ENCODE data around the gene PKD1. TPM values are rescaled to one million over a fixed set of nuclear protein-coding genes. Genes with fewer than 3 reads are reported as not detected.

The PKD1 gene
- total and polyA plus RNA-seq, 2 of the 13 experiments (the other 11 are each of a cell fraction or from before 2014, with no cell fraction given), result 22.1 to 23.0 TPM

- TF ChIP-seq FOXP4 (CRISPR knock-in tag; IDR thresholded peaks at IDR 0.05), result peak; percentile 83
- TF ChIP-seq CHCHD3 (CRISPR knock-in tag; IDR thresholded peaks at IDR 0.05), result no peak
- peak; percentile 88 for TF ChIP-seq HNF4A (CRISPR knock-in tag; IDR thresholded peaks at IDR 0.05)
- no peak; the same call in 1 of the 2 replicates for TF ChIP-seq ZNF782 (CRISPR knock-in tag; IDR thresholded peaks at IDR 0.05; ENCODE audit: borderline replicate concordance)
- no peak for TF ChIP-seq ZNF446 (CRISPR knock-in tag; IDR thresholded peaks at IDR 0.05)
- peak; percentile 80 for TF ChIP-seq FOXA3 (CRISPR knock-in tag; IDR thresholded peaks at IDR 0.05)
- TF ChIP-seq USF2 (IDR thresholded peaks at IDR 0.05; ENCODE audit: low read depth, low read length), result no peak
- no peak for TF ChIP-seq USF2 (CRISPR knock-in tag; IDR thresholded peaks at IDR 0.05; ENCODE audit: borderline replicate concordance)
- TF ChIP-seq FOXC1 (CRISPR knock-in tag; IDR thresholded peaks at IDR 0.05; ENCODE audit: borderline replicate concordance), result no peak; the same call in 1 of the 2 replicates
- TF ChIP-seq ZNF749 (CRISPR knock-in tag; IDR thresholded peaks at IDR 0.05; ENCODE audit: borderline replicate concordance), result peak; percentile 80
- TF ChIP-seq EHMT2 (IDR thresholded peaks at IDR 0.05; ENCODE audit: borderline replicate concordance, low read depth, low read length), result no peak
- TF ChIP-seq ZNF276 (CRISPR knock-in tag; IDR thresholded peaks at IDR 0.05; ENCODE audit: low read depth), result no peak
- TF ChIP-seq REXO4 (CRISPR knock-in tag; IDR thresholded peaks at IDR 0.05; ENCODE audit: borderline replicate concordance), result no peak
- no peak for TF ChIP-seq SRY (CRISPR knock-in tag; IDR thresholded peaks at IDR 0.05)
- no peak; the same call in 1 of the 2 replicates for TF ChIP-seq ZNF776 (CRISPR knock-in tag; IDR thresholded peaks at IDR 0.05)
- no peak for TF ChIP-seq ZNF496 (CRISPR knock-in tag; IDR thresholded peaks at IDR 0.05; ENCODE audit: insufficient replicate concordance)
- TF ChIP-seq MYC (CRISPR knock-in tag; IDR thresholded peaks at IDR 0.05; ENCODE audit: borderline replicate concordance), result peak; percentile 84
- TF ChIP-seq ZNF274 (CRISPR knock-in tag; IDR thresholded peaks at IDR 0.05), result no peak
- no peak for TF ChIP-seq MZF1 (CRISPR knock-in tag; IDR thresholded peaks at IDR 0.05; ENCODE audit: borderline replicate concordance)
These were observed 96.2 kb downstream of the PKD1 start (continued) for GRCh38 chr16:2039274-2040031.
